ENCODE results near the gene UBN1.

UBN1 gene

DNA sequence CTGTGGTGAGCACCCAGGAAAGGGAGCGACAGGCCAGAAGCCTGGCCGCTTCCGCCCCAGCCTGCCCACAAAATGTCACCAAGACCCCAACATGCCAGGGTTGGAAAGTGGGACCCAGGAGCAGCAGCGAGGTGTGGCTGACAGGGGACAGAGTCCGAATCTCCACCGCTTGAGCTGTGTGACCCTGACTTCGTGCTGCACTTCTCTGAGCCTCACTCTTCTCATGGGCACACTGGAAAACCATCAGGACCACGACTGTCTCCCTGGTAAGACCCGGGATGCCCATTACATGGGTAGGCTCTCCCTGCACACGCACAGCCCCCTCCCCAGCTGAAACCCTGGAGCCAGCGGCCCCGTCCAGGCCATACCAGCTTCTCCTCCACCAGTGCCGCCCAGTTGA, 54.8 kb downstream of the UBN1 start:
- in situ Hi-C loops (cut with MboI; ENCODE audit: low sequenced_read_pairs): no loop called here
- no peaks in the 10 kb centered on the region for H3K27me3 ChIP-seq (ENCODE audit: low read depth)
- DNase-seq (ENCODE audit: low spot score in 2 of 2): no peak
- no peaks in the 10 kb centered on the region for H3K4me1 ChIP-seq
- H3K36me3 ChIP-seq (replicated peaks): no peaks in the 10 kb centered on the region
- no peaks in the 10 kb centered on the region for H3K9me3 ChIP-seq
- no peak overlapping the region for H3K4me3 ChIP-seq

DNA sequence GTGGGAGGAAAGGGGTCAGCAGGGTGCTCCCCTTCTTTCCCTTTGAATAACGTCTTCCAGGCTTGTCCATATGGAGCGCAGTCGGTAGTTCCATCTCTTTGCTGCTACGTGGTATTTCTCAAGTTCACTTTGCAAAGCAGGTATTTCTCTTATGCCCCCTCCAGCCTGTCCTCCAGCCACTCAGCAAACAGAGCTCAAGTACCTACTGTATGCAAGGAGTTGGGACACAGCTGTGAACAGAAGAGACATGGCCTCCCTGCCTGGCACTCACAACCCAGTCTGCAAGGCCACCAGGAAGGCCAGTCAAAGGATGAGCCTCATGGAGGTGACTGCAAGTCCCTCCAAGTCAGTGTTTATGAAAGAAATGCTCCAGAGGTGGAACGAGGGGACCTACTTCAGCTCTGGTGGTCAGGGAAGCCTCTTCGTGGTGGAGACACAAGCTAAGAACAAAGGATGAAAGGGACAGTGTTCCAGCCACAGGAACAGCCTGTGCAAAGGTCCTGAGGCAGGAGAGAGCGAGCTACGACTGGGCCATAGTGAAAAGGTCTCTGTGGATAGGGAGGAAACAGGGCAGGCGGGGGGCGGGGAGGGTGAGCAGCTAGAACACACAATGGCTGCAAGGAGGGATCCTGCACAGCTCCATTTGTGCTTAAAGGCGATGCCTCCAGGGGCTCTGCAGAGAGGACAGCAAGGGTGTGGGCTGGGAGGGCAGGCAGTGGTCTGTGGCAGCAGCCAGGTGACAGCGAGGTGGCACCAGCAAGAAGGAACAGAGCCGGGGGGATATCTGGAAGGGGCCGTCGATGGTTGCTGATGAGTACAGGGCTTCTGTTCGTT, 57.0 kb downstream of the UBN1 start:
- Histone ChIP-seq H3K27me3 (ENCODE audit: low read depth) (no peaks in the 10 kb centered on the region), H3K9me3 (no peaks in the 10 kb centered on the region), H3K36me3 (replicated peaks) (no peaks in the 10 kb centered on the region), H3K4me1 (no peaks in the 10 kb centered on the region), H3K4me3 (no peak overlapping the region)
- in situ Hi-C loops (cut with MboI; ENCODE audit: low sequenced_read_pairs): no loop called here
- DNase-seq (ENCODE audit: low spot score in 2 of 2): no peak

DNA sequence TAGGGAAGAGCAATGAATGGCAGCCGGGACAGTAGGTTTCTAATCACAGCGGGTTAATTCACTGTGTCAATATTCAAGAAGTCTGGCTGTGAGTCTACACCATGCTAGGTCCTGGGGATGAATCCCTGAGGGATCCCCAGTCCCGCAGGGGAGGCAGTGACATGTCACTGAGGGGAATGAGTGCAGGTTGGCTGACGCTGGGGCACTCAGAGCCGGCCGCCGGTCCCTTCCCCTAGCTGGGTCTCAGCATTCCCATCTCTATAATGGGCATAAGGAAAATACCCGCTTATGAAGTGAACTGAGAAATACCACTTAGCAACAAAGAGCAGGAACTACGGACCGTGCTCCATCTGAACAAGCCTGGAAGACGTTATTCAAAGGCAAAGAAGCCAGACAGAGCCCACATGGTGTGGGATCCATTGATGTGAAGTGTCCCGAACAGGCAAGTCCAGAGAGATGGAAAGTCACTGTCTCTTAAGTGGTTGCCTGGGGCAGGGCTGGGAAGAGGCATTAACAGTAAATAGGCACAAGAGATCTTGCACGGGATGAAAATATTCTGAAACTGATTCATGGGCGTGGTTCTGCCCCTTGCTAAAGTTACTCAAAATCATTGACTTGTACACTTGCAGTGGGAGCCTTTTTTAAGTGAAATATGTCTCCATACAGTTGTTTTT, 57.8 kb downstream of the UBN1 start:
- H3K27me3 ChIP-seq (ENCODE audit: low read depth): no peaks in the 10 kb centered on the region
- no peaks in the 10 kb centered on the region for H3K9me3 ChIP-seq
- H3K4me1 ChIP-seq: no peaks in the 10 kb centered on the region
- in situ Hi-C loops (cut with MboI; ENCODE audit: low sequenced_read_pairs): no loop called here
- DNase-seq (ENCODE audit: low spot score in 2 of 2): no peak
- no peaks in the 10 kb centered on the region for H3K36me3 ChIP-seq (replicated peaks)
- no peak overlapping the region for H3K4me3 ChIP-seq

DNA sequence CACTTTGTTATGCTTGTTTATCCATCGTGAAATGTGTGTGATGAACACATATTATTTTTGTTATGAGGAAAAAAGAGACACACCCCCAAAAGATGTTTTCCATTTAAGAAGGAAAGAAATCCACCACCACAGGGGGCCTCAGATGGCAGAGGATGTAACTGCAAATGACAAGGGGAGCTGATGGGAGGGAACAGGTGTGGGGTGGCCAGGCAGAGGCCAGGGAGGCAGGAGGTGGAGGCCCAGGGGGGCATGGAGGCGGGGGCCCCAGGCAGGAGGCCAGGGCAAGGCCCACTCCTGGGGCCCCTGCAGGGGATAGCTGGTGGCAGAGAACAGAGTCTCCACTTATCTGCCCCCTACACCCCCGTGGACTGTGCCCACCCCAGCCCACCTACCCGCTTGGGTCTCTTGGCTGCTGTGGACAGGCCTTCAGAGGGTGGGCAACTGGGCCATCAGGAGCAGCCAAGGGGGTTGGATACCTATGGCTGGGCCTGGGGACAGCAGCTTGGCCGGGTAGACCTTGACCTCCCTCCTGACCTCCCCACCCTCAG, 61.6 kb downstream of the UBN1 start:
- H3K27me3 ChIP-seq (ENCODE audit: low read depth): no peaks in the 10 kb centered on the region
- H3K4me1 ChIP-seq: no peaks in the 10 kb centered on the region
- in situ Hi-C loops (cut with MboI; ENCODE audit: low sequenced_read_pairs): no loop called here
- DNase-seq (ENCODE audit: low spot score in 2 of 2): no peak
- H3K4me3 ChIP-seq: no peak overlapping the region
- no peaks in the 10 kb centered on the region for H3K36me3 ChIP-seq (replicated peaks)
- H3K9me3 ChIP-seq: no peaks in the 10 kb centered on the region

DNA sequence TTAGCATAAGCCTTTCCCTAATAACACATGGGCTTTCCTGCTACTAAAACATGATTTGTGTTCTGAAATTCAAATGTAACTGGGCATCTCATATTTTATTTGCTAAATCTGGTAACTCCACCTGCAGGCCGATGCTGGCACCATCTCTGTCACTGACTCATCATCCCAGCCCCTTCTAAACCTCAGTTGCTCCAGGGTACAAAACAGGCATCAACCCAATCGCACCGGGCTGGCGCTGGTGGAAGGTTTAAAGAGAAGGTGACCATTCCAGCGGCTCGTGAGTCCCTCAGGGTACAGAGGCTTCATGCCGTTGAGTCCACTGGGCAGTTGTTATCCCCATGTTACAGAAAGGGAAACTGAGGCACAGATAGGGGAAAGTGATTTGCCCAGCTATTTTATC, 62.5 kb downstream of the UBN1 start:
- H3K36me3 ChIP-seq (replicated peaks): no peaks in the 10 kb centered on the region
- H3K27me3 ChIP-seq (ENCODE audit: low read depth): no peaks in the 10 kb centered on the region
- H3K9me3 ChIP-seq: no peaks in the 10 kb centered on the region
- in situ Hi-C loops (cut with MboI; ENCODE audit: low sequenced_read_pairs): no loop called here
- no peaks in the 10 kb centered on the region for H3K4me1 ChIP-seq
- DNase-seq (ENCODE audit: low spot score in 2 of 2): no peak
- no peak overlapping the region for H3K4me3 ChIP-seq

DNA sequence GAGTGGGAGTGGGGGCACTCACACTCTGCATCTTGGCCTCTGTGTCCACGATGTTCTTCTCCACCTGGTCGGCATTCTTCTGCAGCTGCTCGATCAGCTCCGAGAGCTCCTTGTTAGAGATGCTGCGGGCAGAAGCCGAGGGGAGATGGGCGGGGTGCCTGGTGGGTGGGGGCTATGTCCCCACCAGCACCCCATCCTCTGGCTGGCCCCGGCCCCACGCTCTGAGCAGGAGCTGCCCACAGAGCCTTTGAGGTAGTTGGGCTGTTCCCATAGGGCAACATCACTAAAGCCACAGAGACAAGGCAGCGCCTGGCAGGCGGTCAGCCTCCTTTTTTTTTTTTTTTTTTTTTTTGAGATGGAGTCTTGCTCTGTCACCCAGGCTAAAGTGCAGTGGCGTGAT, 63.5 kb downstream of the UBN1 start:
- no peak for DNase-seq (ENCODE audit: low spot score in 2 of 2)
- no peak overlapping the region for H3K4me3 ChIP-seq
- in situ Hi-C loops (cut with MboI; ENCODE audit: low sequenced_read_pairs): no loop called here
- H3K4me1 ChIP-seq: no peaks in the 10 kb centered on the region
- no peaks in the 10 kb centered on the region for H3K36me3 ChIP-seq (replicated peaks)
- no peaks in the 10 kb centered on the region for H3K27me3 ChIP-seq (ENCODE audit: low read depth)
- no peaks in the 10 kb centered on the region for H3K9me3 ChIP-seq

DNA sequence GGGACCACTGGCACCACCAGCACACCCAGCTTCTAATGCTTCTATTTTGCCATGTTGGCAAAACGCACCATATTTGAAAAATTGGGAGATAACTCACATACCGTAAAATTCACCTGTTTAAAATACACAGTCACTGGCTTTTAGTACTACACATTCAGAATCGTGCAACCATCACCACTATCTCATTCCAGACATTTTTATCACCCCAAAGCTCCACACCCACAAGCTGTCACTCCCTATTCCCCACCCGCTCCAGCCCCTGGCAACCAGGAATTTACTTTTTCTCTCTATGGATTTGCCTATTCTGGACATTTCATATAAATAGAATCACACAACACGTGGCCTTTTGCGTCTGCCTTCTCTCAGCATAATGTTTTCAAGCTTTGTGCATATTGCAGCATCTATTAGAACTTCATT, 64.7 kb downstream of the UBN1 start:
- H3K4me1 ChIP-seq: no peaks in the 10 kb centered on the region
- no peak for DNase-seq (ENCODE audit: low spot score in 2 of 2)
- H3K9me3 ChIP-seq: no peaks in the 10 kb centered on the region
- H3K27me3 ChIP-seq (ENCODE audit: low read depth): no peaks in the 10 kb centered on the region
- in situ Hi-C loops (cut with MboI; ENCODE audit: low sequenced_read_pairs): no loop called here
- H3K4me3 ChIP-seq: no peak overlapping the region
- H3K36me3 ChIP-seq (replicated peaks): no peaks in the 10 kb centered on the region

DNA sequence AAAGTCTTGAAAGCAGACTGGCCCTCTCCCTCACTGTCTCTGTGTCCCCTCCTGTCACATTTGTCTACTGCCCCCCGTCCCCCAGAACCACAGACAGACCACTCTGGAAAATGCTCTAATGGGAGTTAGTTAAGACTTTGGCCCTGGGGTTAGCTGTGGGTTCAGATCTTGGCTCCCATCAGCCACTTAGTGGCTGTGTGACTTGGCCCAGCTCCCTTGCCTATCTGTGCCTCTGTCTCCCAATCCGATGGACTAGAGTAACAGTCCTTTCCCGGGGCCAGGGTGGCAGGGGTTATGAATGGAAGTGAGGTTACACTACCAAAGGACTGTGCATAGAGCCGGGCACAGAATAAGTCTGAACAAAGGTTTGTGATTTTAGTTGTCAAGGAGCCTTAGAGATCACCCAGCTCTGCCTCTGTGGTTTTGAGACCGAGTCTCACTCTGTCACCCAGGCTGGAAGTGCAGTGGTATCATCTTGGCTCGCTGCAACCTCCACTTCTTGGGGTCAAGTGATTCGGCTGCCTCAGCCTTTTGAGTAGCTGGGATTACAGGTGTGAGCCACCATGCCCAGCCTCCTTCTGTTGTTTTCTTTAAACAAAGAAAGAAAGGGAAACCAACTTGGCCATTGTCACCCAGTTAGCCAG, 66.0 kb downstream of the UBN1 start:
- H3K4me3 ChIP-seq: no peak overlapping the region
- no peaks in the 10 kb centered on the region for H3K27me3 ChIP-seq (ENCODE audit: low read depth)
- H3K4me1 ChIP-seq: no peaks in the 10 kb centered on the region
- no peaks in the 10 kb centered on the region for H3K9me3 ChIP-seq
- DNase-seq (ENCODE audit: low spot score in 2 of 2): no peak
- H3K36me3 ChIP-seq (replicated peaks): no peaks in the 10 kb centered on the region
- in situ Hi-C loops (cut with MboI; ENCODE audit: low sequenced_read_pairs): no loop called here

DNA sequence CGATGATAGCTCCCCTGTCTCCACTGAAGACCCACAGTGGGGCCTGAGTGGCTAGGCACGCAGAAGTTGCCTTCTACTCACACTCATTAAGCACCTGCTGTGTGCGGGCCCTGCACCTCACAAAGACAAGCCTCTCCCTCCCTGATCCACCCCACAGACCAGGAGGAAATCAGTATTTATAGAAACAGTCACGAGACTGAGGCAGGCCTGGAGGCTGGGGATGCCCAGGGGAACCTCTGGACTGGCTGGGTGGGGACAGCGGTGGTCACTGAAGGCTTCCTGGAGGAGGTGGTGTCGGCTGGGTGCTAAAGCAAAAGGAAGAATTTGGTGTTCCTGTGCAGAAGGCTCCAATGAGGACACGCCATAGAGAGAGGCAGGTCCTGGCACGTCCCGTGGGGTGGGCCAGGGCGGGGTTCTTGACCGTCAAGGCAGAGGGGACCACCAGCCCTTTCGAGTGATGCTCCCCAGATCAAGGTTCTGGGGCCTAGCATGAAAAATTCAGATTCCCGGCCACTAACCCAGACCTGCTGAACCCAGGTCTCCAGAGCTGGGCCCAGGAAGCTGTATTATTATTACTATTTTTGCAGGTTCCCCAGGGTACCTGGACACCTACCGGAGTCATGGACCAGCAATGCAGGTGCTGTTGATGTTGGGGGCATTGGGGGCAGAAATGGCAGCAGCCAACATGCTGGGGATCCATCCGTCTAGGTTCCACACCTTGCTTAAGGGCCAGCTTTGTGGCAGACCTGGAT, 66.7 kb downstream of the UBN1 start:
- no peak for DNase-seq (ENCODE audit: low spot score in 2 of 2)
- Histone ChIP-seq H3K9me3 (no peaks in the 10 kb centered on the region), H3K4me3 (no peak overlapping the region), H3K27me3 (ENCODE audit: low read depth) (no peaks in the 10 kb centered on the region), H3K4me1 (no peaks in the 10 kb centered on the region), H3K36me3 (replicated peaks) (no peaks in the 10 kb centered on the region)
- in situ Hi-C loops (cut with MboI; ENCODE audit: low sequenced_read_pairs): no loop called here

DNA sequence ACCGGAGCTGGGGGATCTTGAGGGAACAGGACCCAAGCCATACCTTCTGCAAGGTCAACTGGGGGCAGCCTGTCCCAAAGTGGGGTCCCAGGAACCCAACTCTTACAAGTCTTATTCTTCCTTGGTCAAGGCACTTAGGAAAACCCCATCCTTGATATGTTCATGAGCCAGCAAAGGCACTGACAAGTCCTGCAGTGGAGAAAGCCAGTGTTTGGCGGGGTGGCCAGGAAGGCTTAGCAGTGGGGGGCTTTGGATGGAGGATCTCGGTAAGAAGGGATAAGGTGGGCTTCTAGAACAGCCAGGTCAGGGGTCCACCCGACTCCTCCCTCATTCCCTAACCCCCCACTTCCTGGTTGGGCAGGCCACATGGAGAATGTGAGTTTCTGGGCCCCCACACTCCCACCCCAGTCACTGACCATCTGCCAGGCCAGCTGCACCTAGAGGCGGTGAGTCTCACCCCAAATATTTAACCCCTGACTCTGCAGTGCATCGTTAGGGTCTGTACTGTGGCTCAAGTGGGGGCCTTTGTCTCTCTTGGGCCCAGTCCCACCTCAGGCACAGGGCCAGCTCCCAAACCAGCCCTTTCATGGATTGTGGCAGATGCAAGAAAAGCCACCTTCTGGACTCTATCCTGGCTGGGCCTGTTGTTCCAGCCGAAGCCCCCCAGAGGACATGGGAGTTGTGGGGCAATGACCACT, 67.4 kb downstream of the UBN1 start:
- in situ Hi-C loops (cut with MboI; ENCODE audit: low sequenced_read_pairs): no loop called here
- H3K36me3 ChIP-seq (replicated peaks): no peaks in the 10 kb centered on the region
- DNase-seq (ENCODE audit: low spot score in 2 of 2): no peak
- H3K4me3 ChIP-seq: no peak overlapping the region
- H3K9me3 ChIP-seq: no peaks in the 10 kb centered on the region
- no peaks in the 10 kb centered on the region for H3K4me1 ChIP-seq
- H3K27me3 ChIP-seq (ENCODE audit: low read depth): no peaks in the 10 kb centered on the region

DNA sequence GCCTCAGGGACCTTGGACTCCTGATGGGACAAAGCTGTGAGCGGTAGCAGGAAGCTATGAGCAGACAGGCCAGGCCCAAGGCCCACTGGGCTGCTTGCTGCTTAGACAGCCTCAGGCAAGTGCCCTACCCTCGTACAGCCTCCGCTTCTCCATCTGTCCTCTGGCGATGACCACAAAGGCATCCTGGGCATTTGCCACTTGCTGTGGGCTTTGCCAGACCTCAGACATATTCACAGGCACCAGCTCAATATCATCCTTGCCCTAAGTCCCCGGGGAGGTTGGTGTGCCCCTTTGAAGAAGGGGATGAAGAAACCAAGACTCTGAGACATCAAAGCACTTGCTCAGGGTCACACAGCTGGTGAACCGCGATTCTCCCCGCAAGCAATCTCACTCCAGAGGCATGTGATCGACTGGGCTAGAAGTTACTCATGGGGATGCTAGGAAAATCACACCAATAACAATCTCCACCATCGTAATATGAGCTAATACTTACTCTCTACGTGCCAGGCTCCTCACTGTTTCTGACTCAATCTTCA, 68.0 kb downstream of the UBN1 start:
- no peaks in the 10 kb centered on the region for H3K9me3 ChIP-seq
- H3K4me1 ChIP-seq: no peaks in the 10 kb centered on the region
- no peak overlapping the region for H3K4me3 ChIP-seq
- no peaks in the 10 kb centered on the region for H3K36me3 ChIP-seq (replicated peaks)
- in situ Hi-C loops (cut with MboI; ENCODE audit: low sequenced_read_pairs): no loop called here
- no peak for DNase-seq (ENCODE audit: low spot score in 2 of 2)
- no peaks in the 10 kb centered on the region for H3K27me3 ChIP-seq (ENCODE audit: low read depth)

DNA sequence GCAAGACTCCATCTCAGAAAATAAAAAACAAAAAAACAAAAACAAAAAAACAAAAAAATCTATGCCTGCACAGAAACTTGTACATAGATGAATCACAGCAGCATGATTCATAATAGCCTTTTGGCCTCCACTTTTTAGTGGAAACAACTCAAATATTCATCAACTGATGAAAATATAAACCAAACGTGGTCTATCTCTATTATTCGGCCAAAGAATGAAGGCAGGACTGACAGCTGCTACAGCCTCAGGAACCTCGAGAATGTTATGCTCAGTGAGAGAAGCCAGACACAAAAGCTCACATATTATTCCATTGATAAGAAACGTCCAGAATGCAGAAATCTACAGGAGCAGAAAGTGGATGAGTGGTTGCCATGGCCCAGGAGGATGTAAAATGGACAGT, 69.8 kb downstream of the UBN1 start:
- Histone ChIP-seq H3K4me1 (no peaks in the 10 kb centered on the region), H3K4me3 (no peak overlapping the region), H3K9me3 (no peaks in the 10 kb centered on the region), H3K27me3 (ENCODE audit: low read depth) (no peaks in the 10 kb centered on the region), H3K36me3 (replicated peaks) (no peaks in the 10 kb centered on the region)
- in situ Hi-C loops (cut with MboI; ENCODE audit: low sequenced_read_pairs): no loop called here
- DNase-seq (ENCODE audit: low spot score in 2 of 2): no peak

DNA sequence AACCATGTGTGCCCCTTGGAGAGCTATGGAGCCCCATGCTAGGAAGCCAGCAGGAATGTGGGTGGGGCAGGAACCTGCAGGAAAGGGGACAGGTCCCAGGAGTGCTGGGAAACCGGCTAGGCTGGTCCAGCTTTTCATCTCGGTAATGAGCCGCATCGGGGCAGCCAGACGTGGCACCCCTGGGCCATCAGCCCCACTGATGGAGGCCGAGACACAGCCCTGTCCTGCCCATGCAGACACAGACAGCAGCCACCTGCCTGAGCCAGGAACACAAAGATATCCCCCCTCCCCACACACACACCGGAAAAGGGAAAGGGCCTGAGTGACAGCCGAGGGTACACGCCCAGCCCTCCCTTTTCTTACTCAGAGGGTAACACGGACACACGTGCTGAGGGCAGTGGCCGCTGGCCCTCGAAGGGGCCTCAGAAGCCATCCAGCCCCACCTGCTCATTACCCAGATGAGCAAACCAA, 71.5 kb downstream of the UBN1 start:
- Histone ChIP-seq H3K4me3 (no peak overlapping the region), H3K27me3 (ENCODE audit: low read depth) (no peaks in the 10 kb centered on the region), H3K4me1 (no peaks in the 10 kb centered on the region), H3K9me3 (no peaks in the 10 kb centered on the region), H3K36me3 (replicated peaks) (no peaks in the 10 kb centered on the region)
- no peak for DNase-seq (ENCODE audit: low spot score in 2 of 2)
- in situ Hi-C loops (cut with MboI; ENCODE audit: low sequenced_read_pairs): no loop called here

All from HAP-1 (cell line).